ENCODE measurements around the gene HDAC3.
A peak's percentile ranks its signal among the peaks of the same experiment; 100 is the strongest.

HDAC3 gene

GRCh38 chr5:141602606-141603005, 34.0 kb downstream of the HDAC3 start:
- no peak for DNase-seq (ENCODE audit: low read depth)

- peak; percentile 58 for DNase-seq (ENCODE audit: low read depth)
These were observed 38.0 kb downstream of the HDAC3 start for GRCh38 chr5:141598391-141599345.

GRCh38 chr5:141597814-141598213, 38.8 kb downstream of the HDAC3 start:
- no peak for DNase-seq (ENCODE audit: low read depth)

DNA sequence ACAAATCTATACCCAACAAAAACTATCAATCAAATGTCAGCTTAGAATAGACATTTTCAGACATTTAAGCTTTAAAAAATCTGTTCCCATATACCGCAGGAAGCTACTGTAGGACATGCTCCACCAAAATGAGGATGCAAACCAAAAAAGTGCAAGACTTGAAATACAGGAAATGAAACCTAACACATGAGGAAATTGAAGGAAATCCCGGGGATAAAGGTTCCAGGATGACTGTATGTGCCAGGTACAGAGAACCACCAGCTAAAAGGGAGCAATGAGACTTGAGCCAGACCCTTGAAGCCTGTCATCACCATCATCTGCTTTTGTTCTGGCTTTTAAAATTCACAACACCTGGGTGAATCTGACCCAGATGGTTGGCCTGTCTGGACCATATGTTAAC, 39.3 kb downstream of the HDAC3 start:
- DNase-seq (ENCODE audit: low read depth), result peak; percentile 22

GRCh38 chr5:141596867-141597266, 39.8 kb downstream of the HDAC3 start:
- no peak for DNase-seq (ENCODE audit: low read depth)

- no peak for DNase-seq (ENCODE audit: low read depth)
These were observed 46.5 kb downstream of the HDAC3 start for GRCh38 chr5:141590127-141590526.

- no peak for DNase-seq (ENCODE audit: low read depth)
These were observed 50.4 kb downstream of the HDAC3 start for GRCh38 chr5:141586246-141586645.

- DNase-seq (ENCODE audit: low read depth), result no peak
These were observed 51.1 kb downstream of the HDAC3 start for GRCh38 chr5:141585594-141585993.

DNA sequence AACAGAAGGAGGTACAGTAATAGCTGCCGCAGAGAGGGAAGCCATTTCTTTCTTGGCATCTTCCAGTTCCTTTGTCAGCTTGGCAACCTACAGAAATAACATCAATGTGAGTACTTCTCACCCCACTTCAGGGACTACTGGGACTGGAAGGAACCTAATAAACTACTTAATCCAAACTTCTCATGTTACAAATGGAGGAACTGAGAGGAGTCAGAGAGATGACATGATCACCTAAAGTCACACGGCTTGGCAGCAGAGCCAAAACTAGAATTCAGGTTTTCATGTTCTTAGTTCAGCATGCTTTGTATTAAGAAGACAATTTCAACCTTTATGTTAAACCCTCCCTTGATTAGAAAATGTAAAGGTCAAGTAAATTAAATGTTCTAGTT, 62.5 kb downstream of the HDAC3 start:
- DNase-seq (ENCODE audit: low read depth), result no peak

GRCh38 chr5:141573489-141574121, 63.0 kb downstream of the HDAC3 start:
- no peak for DNase-seq (ENCODE audit: low read depth)
